ENCODE data around the gene LRRC3C.
"Not testable (repeated sequence)": the region's sequence is repeated elsewhere in the genome, so short reads cannot be mapped to it uniquely, and the experiment has no call there.

The LRRC3C gene

DNA sequence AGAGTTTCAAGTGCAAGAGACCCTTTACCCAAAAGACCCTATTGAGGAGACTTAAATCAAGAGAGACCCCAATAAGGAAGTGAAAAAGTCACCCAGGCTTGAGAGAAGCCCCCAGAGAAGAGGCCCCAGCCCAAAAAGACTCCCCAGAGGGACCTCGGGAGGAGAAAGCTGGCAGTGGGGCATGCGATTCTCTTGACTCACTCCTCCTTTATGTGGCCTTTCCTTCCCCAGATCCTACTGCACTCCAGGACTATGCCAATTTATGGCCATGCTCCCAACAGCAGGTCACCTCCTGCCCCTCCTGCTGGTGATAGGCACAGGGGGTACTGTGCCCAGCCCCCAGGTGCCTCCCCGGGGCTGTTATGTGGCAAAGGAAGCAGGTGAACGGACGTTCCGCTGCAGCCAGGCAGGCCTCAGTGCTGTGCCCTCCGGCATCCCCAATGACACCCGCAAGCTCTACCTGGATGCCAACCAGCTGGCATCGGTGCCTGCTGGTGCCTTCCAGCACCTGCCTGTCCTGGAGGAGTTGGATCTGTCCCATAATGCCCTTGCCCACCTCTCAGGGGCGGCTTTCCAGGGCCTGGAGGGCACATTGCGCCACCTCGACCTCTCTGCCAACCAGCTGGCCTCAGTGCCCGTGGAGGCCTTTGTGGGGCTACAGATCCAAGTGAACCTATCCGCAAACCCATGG is 16.3 kb downstream of the LRRC3C start:
- no peak overlapping the region for H3K4me3 ChIP-seq (ENCODE audit: low read depth, low read length)
- DNase-seq (ENCODE audit: low read depth): no peak

- DNase-seq (ENCODE audit: low read depth): no peak
- H3K4me3 ChIP-seq (ENCODE audit: low read depth, low read length): no peak overlapping the region
Measured at GRCh38 chr17:39944393-39944711, 16.8 kb downstream of the LRRC3C start.

DNA sequence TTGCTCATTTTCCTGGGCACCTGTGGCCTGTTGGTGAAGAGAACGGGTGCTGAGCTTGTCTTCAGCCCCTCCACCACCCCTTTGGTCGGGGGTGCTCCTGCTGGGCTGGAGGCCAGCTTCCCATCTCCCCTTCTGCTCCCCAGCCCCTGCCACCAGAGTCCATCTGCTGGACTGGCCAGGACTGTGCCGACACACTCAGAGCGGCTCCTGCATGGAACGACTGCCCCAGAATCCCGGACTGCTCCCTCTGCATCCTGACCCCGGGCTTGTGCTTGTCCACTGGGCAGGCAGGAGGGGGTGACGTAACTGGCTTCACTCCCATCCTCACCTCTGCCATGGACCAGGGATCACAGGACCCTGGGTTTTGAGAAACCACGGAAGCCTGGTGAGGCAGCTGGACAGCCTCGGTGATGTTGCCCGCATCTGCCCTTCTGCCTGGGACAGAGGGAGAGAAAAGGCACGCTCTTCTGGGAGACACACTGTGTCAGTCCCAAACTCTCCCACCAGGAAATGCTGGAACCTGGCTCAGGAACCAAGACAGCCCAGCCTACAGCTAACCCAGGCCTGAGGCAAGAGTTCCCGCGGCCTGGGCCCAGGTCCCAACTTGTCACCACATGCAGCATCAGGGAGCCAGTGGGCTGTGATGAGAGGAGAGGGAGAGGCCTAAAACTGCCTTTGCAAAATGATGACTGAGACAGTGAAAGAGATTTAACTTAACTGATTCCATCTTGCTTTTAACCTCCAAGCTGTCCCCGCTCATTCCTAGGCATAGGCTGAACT is 19.2 kb downstream of the LRRC3C start:
- no peak overlapping the region for H3K4me3 ChIP-seq (ENCODE audit: low read depth, low read length)
- no peak for DNase-seq (ENCODE audit: low read depth)

GRCh38 chr17:39948489-39948828 is 20.9 kb downstream of the LRRC3C start:
- not testable (repeated sequence) for H3K4me3 ChIP-seq (ENCODE audit: low read depth, low read length); DNase-seq (ENCODE audit: low read depth)

- no peak for DNase-seq (ENCODE audit: low read depth)
- no peak overlapping the region for H3K4me3 ChIP-seq (ENCODE audit: low read depth, low read length)
Measured at GRCh38 chr17:39949028-39949427, 21.5 kb downstream of the LRRC3C start.

GRCh38 chr17:39950871-39951348 is 23.4 kb downstream of the LRRC3C start:
- H3K4me3 ChIP-seq (ENCODE audit: low read depth, low read length): no peak overlapping the region
- DNase-seq (ENCODE audit: low read depth): peak; percentile 35

DNA sequence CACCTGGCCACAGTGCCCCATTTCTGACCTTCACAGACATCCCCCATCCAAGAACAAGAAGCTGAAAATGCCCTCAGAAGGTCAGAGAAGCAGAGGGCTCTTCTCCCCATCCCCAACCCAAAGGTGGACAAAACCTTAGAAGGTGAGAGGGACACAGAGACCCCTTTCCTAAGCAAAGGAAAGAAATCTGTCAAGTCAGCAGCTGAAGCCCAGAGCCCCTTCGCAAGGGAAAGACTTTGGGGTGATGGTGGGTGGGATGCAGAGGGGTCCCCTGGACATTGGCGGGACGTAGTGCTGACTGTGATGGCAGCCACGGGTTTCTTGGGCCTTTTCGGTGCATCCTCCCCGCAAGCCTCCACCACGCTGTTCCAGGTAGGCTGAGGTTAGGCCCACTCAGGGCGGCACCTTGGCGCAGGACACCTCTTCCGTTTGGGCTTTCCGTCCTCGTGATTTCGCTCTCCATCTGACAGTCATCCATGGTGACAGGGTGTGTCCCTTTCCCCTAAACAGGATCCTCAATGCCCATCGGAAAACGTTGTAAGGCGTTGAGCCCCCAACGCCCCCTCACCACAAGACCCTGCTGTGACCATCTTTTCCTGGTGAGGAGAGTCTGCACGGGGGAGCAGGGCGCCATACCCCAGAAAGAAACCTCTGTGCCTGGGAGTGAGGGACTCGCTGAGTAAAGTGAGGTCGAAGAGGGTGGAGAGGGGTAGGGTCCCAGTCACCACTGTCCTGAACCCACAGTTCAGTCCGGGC is 24.6 kb downstream of the LRRC3C start:
- peak overlapping the region; percentile 41 for H3K4me3 ChIP-seq (ENCODE audit: low read depth, low read length)
- DNase-seq (ENCODE audit: low read depth): no peak

GRCh38 chr17:39952680-39953470 is 25.3 kb downstream of the LRRC3C start:
- peak overlapping the region; percentile 43 for H3K4me3 ChIP-seq (ENCODE audit: low read depth, low read length)

DNA sequence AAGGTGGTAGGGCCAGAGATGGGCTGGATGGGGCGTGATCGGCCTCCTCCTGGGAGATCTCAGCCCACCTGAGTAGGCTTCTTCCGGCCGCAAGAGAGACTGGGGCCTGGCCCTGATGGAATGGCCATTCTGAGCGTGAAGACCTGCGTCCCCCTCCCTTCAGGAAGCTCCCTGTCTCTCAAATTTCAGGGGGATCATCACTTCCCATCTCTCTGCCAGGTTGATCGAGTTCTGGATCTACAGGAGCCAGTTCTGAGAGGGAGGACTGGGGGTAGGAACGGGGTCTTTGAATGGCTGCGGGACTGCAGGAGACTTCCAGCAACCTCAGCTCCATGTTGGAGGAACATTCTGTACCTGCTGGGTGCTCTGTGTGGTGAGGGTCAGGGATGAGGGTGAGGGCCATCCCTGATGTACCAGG is 25.9 kb downstream of the LRRC3C start:
- peak overlapping the region; percentile 43 for H3K4me3 ChIP-seq (ENCODE audit: low read depth, low read length)
- DNase-seq (ENCODE audit: low read depth): no peak

More at GRCh38 chr17:39952680-39953470, 25.3 kb downstream of the LRRC3C start:
- peak; percentile 84 for DNase-seq (ENCODE audit: low read depth)

DNA sequence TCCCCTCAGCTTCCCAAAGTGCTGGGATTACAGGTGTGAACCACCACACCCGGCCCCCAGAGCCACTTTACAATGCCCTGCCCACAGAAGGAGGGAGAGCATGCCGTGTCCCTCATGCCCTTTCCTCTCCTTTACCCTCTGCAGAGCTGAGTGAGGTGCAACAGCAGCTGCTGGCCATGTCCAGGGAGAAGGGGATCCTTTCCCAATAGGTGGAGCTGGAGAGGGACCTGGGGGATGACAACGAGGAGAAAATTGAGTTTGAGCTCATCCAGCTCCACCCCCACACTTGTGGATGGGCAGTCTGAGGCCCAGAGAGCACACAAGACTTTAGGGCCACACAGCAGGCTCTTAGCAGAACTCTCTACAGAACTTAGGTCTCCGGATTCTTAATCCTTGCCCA is 27.3 kb downstream of the LRRC3C start:
- no peak overlapping the region for H3K4me3 ChIP-seq (ENCODE audit: low read depth, low read length)
- no peak for DNase-seq (ENCODE audit: low read depth)

- no peak overlapping the region for H3K4me3 ChIP-seq (ENCODE audit: low read depth, low read length)
- no peak for DNase-seq (ENCODE audit: low read depth)
Measured at GRCh38 chr17:39955726-39956225, 28.2 kb downstream of the LRRC3C start.

GRCh38 chr17:39960524-39961041 is 33.1 kb downstream of the LRRC3C start:
- no peak for DNase-seq (ENCODE audit: low read depth)
- no peak overlapping the region for H3K4me3 ChIP-seq (ENCODE audit: low read depth, low read length)

- no peak for DNase-seq (ENCODE audit: low read depth)
- H3K4me3 ChIP-seq (ENCODE audit: low read depth, low read length): no peak within 1 kb of the TSS
Measured at GRCh38 chr17:39962642-39963220, 35.2 kb downstream of the LRRC3C start, which contains the start of gene GSDMA. GSDMA (plus strand) TSS chr17:39963004; CDS start chr17:39965688, 2,684 bp downstream.

- no peak for DNase-seq (ENCODE audit: low read depth)
Measured at GRCh38 chr17:39963829-39964228, 36.3 kb downstream of the LRRC3C start.

GRCh38 chr17:39965017-39965699 is 37.6 kb downstream of the LRRC3C start:
- no peak overlapping the region for H3K4me3 ChIP-seq (ENCODE audit: low read depth, low read length)
- DNase-seq (ENCODE audit: low read depth): no peak

More at GRCh38 chr17:39963829-39964228, 36.3 kb downstream of the LRRC3C start:
- H3K4me3 ChIP-seq (ENCODE audit: low read depth, low read length): no peak overlapping the region

GRCh38 chr17:39966771-39967170 is 39.2 kb downstream of the LRRC3C start:
- no peak for DNase-seq (ENCODE audit: low read depth)
- H3K4me3 ChIP-seq (ENCODE audit: low read depth, low read length): no peak overlapping the region

DNA sequence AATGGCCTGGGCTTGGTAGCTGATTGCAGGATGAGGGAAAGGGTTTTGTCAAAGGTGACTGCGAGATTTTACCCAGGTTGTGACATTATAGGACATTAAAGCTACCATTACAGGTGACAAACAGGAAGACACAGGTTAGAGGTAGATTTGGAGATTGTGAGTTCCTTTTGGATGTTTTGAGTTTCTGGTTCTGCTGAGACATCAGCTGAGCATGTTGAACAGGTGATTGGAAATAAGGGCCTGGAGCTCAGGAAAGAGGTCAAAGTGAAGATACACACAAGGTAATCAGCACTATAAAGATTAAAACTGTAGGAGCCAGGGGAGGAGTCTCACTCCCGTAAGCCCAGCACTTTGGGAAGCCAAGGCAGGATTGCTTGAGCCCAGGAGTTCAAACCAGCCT is 41.2 kb downstream of the LRRC3C start:
- no peak for DNase-seq (ENCODE audit: low read depth)
- H3K4me3 ChIP-seq (ENCODE audit: low read depth, low read length): no peak overlapping the region

- H3K4me3 ChIP-seq (ENCODE audit: low read depth, low read length): no peak overlapping the region
- DNase-seq (ENCODE audit: low read depth): no peak
Measured at GRCh38 chr17:39969375-39969774, 41.8 kb downstream of the LRRC3C start.

All from skeletal muscle cell (primary cell).